ENCODE data around the gene ZNF638. TPM values are rescaled to one million over a fixed set of nuclear protein-coding genes. Genes with fewer than 3 reads are reported as not detected.

ZNF638 gene
- total RNA-seq, 3 donors from 2014 or later (not counting 1 experiment from before 2014, with no cell fraction given) = 104 to 126 (median 113) TPM

GRCh38 chr2:71472019-71472418 lies 140.4 kb downstream of the ZNF638 start:
- no peak overlapping the region for H3K4me3 Mint-ChIP-seq
- H3K9me3 Mint-ChIP-seq = no peaks in the 10 kb centered on the region
- H3K4me3 ChIP-seq (ENCODE audit: low read length) = no peak overlapping the region
- H3K36me3 ChIP-seq (ENCODE audit: control insufficient read depth, insufficient read depth, low read length) = no peaks in the 10 kb centered on the region
- H3K27me3 ChIP-seq (ENCODE audit: control insufficient read depth, insufficient read depth, low read length) = peaks cover 16% of the 10 kb centered on the region
- peaks cover 5 to 6% of the 10 kb centered on the region in 2 donors for H3K4me1 Mint-ChIP-seq
- H3K27ac Mint-ChIP-seq = no peak overlapping the region
- no peaks in the 10 kb centered on the region for H3K9me3 ChIP-seq (ENCODE audit: control insufficient read depth, insufficient read depth, low read length)
- H3K4me1 ChIP-seq (ENCODE audit: control insufficient read depth, insufficient read depth, low read length) = peaks cover under 1% of the 10 kb centered on the region
- intact Hi-C loops (cut with micrococcal nuclease) = no loop called here
- no peak for DNase-seq
- H3K36me3 Mint-ChIP-seq = no peaks in the 10 kb centered on the region
- no peak overlapping the region for H3K27ac ChIP-seq (ENCODE audit: low read length)
- no peak for ATAC-seq
- WGBS (ENCODE audit: insufficient coverage) = 86% methylated on average over 1 of the region's 2 CpGs
- peaks cover 25 to 42% of the 10 kb centered on the region in 2 donors for H3K27me3 Mint-ChIP-seq (ENCODE audit: low read depth in 2 of 2)
- TF ChIP-seq CTCF (IDR thresholded peaks at IDR 0.05) = no peak

- Histone ChIP-seq H3K27me3 (ENCODE audit: control insufficient read depth, insufficient read depth, low read length) (peaks cover 6% of the 10 kb centered on the region), H3K27ac (ENCODE audit: low read length) (no peak overlapping the region), H3K4me1 (ENCODE audit: control insufficient read depth, insufficient read depth, low read length) (no peaks in the 10 kb centered on the region), H3K4me3 (ENCODE audit: low read length) (no peak overlapping the region), H3K9me3 (ENCODE audit: control insufficient read depth, insufficient read depth, low read length) (no peaks in the 10 kb centered on the region), H3K36me3 (ENCODE audit: control insufficient read depth, insufficient read depth, low read length) (no peaks in the 10 kb centered on the region)
- Mint-ChIP-seq H3K27me3 (ENCODE audit: low read depth in 2 of 2) (peaks cover 17 to 27% of the 10 kb centered on the region in 2 donors), H3K4me3 (no peak overlapping the region), H3K27ac (no peak overlapping the region), H3K9me3 (no peaks in the 10 kb centered on the region), H3K36me3 (no peaks in the 10 kb centered on the region), H3K4me1 (no peaks in the 10 kb centered on the region)
- WGBS (ENCODE audit: insufficient coverage) = 92% methylated on average over 8 of the region's 9 CpGs
- no peak for ATAC-seq
- no peak for TF ChIP-seq CTCF (IDR thresholded peaks at IDR 0.05)
- intact Hi-C loops (cut with micrococcal nuclease) = no loop called here
- DNase-seq = no peak
Observed at GRCh38 chr2:71473346-71474031, 141.9 kb downstream of the ZNF638 start.

DNA sequence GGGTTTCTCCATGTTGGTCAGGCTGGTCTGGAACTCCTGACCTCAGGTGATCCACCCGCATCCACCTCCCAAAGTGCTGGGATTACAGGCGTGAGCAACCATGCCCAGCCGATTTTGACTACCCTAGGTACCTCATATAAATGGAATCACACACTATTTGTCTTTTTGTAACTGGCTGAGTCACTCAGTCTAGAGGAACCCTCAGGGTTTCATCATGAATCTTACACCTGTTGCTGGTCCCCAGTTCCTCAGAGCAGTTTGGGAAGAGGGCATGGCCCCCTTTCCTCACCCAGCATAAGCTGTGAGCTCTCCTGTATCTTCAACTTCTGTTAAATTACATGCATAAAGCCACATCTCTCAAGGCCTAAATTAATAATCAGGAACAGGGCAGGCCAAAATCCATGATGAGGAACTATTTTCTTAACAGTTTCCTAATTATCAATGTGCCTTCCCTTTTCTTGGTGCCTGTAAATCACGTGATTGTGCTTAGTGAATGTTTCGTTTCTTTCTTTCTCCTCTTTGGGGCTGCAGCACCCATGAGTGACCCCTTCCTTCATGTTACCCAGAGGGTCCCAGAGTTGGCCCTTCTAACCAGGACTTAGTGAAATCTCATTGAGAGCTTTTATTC lies 142.6 kb downstream of the ZNF638 start:
- ATAC-seq (no peak), DNase-seq (no peak)
- intact Hi-C loops (cut with micrococcal nuclease) = no loop called here
- Histone ChIP-seq H3K4me1 (ENCODE audit: control insufficient read depth, insufficient read depth, low read length) (no peaks in the 10 kb centered on the region), H3K4me3 (ENCODE audit: low read length) (no peak overlapping the region), H3K36me3 (ENCODE audit: control insufficient read depth, insufficient read depth, low read length) (no peaks in the 10 kb centered on the region), H3K9me3 (ENCODE audit: control insufficient read depth, insufficient read depth, low read length) (no peaks in the 10 kb centered on the region), H3K27me3 (ENCODE audit: control insufficient read depth, insufficient read depth, low read length) (peaks cover under 1% of the 10 kb centered on the region), H3K27ac (ENCODE audit: low read length) (no peak overlapping the region)
- Mint-ChIP-seq H3K27ac (no peak overlapping the region), H3K9me3 (no peaks in the 10 kb centered on the region), H3K4me1 (no peaks in the 10 kb centered on the region), H3K27me3 (ENCODE audit: low read depth in 2 of 2) (peaks cover 16 to 25% of the 10 kb centered on the region in 2 donors), H3K36me3 (no peaks in the 10 kb centered on the region), H3K4me3 (no peak overlapping the region)
- WGBS (ENCODE audit: insufficient coverage) = 79% methylated on average over 5 of the region's 5 CpGs
- TF ChIP-seq CTCF (IDR thresholded peaks at IDR 0.05) = no peak

Measured in natural killer cell (primary cell).